RWPE2 (cell line): ENCODE results near the gene SEMA5A.

ENCODE experiments used
- ATAC-seq: fragments of 200-7000 bp; cut with Tn5 transposase; 3 replicates; pipeline ENCODE4 v1.9.1; 2021; ENCODE audit warnings: low read depth
- DNase-seq: peaks from one replicate; pipeline ENCODE4 v3.0.0-alpha.2; 2020; ENCODE audit warnings: low spot score
- H3K27ac ChIP-seq: fragments of 450-650 bp; 2 replicates; pipeline ENCODE4 v1.5.1; 2017; ENCODE audit warnings: mild to moderate bottlenecking; ENCODE audit not compliant: poor library complexity, severe bottlenecking
- H3K27me3 ChIP-seq: fragments of 250-450 bp; sonication (Bioruptor Pico); 2 replicates; pipeline ENCODE4 v1.5.1; 2021; ENCODE audit warnings: mild to moderate bottlenecking, moderate library complexity; ENCODE audit not compliant: insufficient read depth, poor library complexity, severe bottlenecking
- H3K36me3 ChIP-seq: fragments of 250-450 bp; sonication (Bioruptor Pico); 2 replicates; pipeline ENCODE4 v1.5.1; 2020; ENCODE audit warnings: low read depth, mild to moderate bottlenecking, moderate library complexity
- H3K4me1 ChIP-seq: fragments of 250-450 bp; sonication (Bioruptor Pico); 2 replicates; pipeline ENCODE4 v1.5.1; 2021; ENCODE audit warnings: mild to moderate bottlenecking, moderate library complexity; ENCODE audit not compliant: insufficient read depth, poor library complexity, severe bottlenecking
- H3K4me3 ChIP-seq: fragments of 250-450 bp; sonication (Bioruptor Pico); 2 replicates; pipeline ENCODE4 v1.5.1; 2021; ENCODE audit warnings: mild to moderate bottlenecking, moderate library complexity; ENCODE audit not compliant: severe bottlenecking
- H3K9me3 ChIP-seq: fragments of 250-450 bp; sonication (Bioruptor Pico); 2 replicates; pipeline ENCODE4 v1.5.1; 2021; ENCODE audit warnings: mild to moderate bottlenecking, moderate library complexity; ENCODE audit not compliant: severe bottlenecking
- CTCF ChIP-seq: fragments of 450-650 bp; IDR thresholded peaks from one replicate; pipeline ENCODE4 v1.5.1; 2017; ENCODE audit warnings: mild to moderate bottlenecking, moderate library complexity; ENCODE audit not compliant: poor library complexity, severe bottlenecking

Gene SEMA5A

GRCh38 chr5:8993031-8993430, 552.8 kb downstream of the SEMA5A start:
- ATAC-seq: peak; percentile 67
- peaks cover 6% of the 10 kb centered on the region for H3K4me1 ChIP-seq
- TF ChIP-seq CTCF: peak; percentile 84
- no peak for DNase-seq
- H3K27ac ChIP-seq: no peak overlapping the region
- no peaks in the 10 kb centered on the region for H3K27me3 ChIP-seq
- no peaks in the 10 kb centered on the region for H3K9me3 ChIP-seq
- no peak overlapping the region for H3K4me3 ChIP-seq
- no peaks in the 10 kb centered on the region for H3K36me3 ChIP-seq
